Stimulated activated CD8-positive, alpha-beta memory T cell treated with anti-CD3 and anti-CD28 coated beads, Interleukin-15, amount 100 ng/mL, for 4 hours (primary cell): ENCODE measurements around the gene SLC66A1.

ENCODE experiments used
- DNase-seq, 2 donors: peaks; one replicate each; pipeline ENCODE4 v3.0.0-alpha.2; 2020; ENCODE audit warnings: low read depth in 2 of 2

The SLC66A1 gene

GRCh38 chr1:19305880-19306279, 6.2 kb upstream of the SLC66A1 start:
- no peak for DNase-seq

- no peak for DNase-seq
Measured at GRCh38 chr1:19306941-19307340, 5.2 kb upstream of the SLC66A1 start.

- DNase-seq: no peak
Measured at GRCh38 chr1:19307794-19308508, 4.2 kb upstream of the SLC66A1 start.

- DNase-seq: no peak
Measured at GRCh38 chr1:19308509-19308907, 3.6 kb upstream of the SLC66A1 start.

- DNase-seq: no peak
Measured at GRCh38 chr1:19309123-19309813, 2.9 kb upstream of the SLC66A1 start.

GRCh38 chr1:19310061-19310460, 2.1 kb upstream of the SLC66A1 start:
- DNase-seq: no peak

GRCh38 chr1:19310720-19311502, 1.2 kb upstream of the SLC66A1 start:
- DNase-seq: no peak

GRCh38 chr1:19311503-19311930, 609 bp upstream of the SLC66A1 start:
- DNase-seq: no peak

GRCh38 chr1:19312782-19313635, 883 bp downstream of the SLC66A1 start:
- DNase-seq: no peak

GRCh38 chr1:19313636-19313959, 1.5 kb downstream of the SLC66A1 start:
- DNase-seq: no peak

GRCh38 chr1:19313961-19314882, 2.1 kb downstream of the SLC66A1 start:
- DNase-seq: no peak

DNA sequence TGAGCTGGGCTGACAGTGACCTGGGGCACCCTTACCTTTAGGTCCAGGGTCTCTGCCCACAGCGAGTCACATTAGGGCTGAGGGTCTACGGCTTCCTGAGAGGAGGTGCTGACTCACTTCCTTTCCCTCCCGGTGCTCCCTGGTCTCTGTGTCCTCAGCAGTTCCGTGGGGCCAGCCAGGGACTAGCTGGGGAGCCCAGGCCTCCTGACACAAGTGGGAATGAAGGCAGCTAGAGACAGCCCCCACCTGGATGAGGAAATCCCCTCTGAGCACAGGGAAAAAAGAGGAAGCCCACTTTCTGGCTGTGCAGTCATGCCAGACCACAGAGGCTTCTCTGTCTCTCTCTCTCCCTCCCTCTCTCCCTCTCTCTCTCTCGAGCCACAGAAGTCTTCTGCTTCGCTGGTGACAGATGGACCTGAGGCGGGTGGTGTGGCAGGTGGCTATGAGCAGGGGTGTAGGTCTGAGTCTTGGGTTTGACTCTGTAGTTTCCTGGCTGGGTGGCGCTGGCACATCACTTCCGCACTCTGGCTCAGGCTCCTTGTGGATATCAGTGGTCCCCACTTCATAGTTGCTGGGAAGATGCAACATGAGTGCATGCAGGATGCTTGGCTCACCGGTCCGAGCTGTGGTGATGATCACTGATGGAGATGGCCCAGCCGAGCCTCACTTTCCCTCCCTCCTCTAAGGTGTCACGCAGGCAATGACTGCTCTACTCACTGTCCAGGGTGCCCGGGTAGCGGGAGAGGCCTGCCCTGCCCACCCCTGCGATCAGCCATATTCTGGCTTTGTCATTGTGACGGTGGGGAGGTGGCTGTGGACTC, 3.5 kb downstream of the SLC66A1 start:
- no peak for DNase-seq

GRCh38 chr1:19317126-19317910, 5.2 kb downstream of the SLC66A1 start:
- DNase-seq: no peak

- DNase-seq: no peak
Measured at GRCh38 chr1:19319196-19319595, 7.1 kb downstream of the SLC66A1 start.

DNA sequence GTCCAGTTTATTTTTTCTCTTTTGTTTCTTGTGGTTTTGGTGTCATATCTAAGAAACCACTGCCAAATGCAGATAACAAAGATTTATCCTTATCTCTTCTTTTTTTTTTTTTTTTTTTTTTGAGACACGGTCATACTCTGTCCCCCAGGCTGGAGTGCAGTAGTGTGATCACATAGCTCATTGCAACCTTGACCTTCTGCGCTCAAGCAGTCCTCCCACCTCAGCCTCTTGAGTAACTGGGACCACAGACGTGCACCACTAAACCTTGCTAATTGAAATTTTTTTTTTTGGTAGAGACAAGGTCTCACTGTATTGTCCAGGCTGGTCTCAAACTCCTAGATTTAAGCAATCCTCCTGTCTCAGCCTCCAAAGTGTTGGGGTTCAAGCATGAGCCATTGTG, 8.9 kb downstream of the SLC66A1 start:
- no peak for DNase-seq

DNA sequence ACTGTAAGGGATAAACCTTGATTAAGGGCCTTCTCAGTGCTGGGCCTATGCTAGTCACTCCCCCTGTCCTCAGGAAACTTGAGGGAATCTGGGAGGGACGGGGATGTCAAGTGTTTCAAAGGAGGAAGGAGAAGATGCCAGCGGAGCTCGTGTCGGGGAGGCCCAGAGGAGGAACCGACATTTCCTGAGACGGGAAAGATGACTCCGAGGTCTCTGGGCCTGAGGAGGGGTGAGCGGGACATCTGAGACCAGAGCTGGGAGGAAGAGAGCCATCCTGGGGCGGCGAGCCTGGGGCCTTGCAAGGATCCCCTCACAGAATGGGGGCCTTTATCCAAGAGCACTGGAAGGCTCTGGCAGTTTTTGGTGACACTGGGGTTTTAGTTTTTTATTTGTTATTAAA, 10.4 kb downstream of the SLC66A1 start:
- DNase-seq: no peak

DNA sequence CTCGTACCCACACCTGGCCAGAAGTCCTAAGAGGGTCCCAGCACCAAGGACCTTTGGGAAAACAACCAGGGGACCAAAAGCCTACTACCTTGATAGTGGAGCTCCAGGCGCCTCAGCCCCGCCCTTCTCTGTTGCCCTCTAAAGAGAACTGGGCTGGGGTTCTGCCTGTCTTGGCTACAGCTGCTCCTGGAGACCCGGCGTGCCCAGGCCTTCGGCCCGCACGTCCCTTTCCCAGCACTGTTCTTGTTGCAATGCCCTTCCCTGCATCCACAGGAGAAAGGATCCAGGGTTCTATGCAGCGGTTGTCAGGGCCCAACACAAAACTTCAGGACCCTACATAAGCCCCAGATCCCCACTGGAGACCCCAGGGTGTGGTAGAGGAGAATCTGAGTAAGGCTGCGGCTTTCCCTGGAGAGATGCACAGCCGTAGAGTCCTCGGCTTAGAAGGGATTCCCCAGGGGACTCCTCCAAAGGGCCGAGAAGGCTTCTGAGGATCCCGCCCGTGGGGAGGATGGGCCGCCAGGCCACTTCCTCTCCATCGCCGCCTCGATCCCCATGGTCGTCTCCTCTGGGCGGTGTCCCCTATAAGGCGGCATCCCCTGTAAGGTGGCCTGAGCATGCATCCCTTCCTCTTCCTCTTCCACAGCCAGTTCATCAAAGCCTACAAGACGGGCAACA, 12.0 kb downstream of the SLC66A1 start:
- DNase-seq: no peak

- DNase-seq: no peak
Measured at GRCh38 chr1:19324665-19324990, 12.5 kb downstream of the SLC66A1 start.
